Limb (tissue), 2 donors: Measurements from ENCODE around the gene CCSER1.
"Not testable (repeated sequence)": the region's sequence is repeated elsewhere in the genome, so short reads cannot be mapped to it uniquely, and the experiment has no call there.

ENCODE experiments used
- DNase-seq, 2 donors: peaks; one replicate each; pipeline ENCODE4 v3.0.0-alpha.2; 2016; ENCODE audit errors: extremely low spot score in 2 of 2

The CCSER1 gene

DNA sequence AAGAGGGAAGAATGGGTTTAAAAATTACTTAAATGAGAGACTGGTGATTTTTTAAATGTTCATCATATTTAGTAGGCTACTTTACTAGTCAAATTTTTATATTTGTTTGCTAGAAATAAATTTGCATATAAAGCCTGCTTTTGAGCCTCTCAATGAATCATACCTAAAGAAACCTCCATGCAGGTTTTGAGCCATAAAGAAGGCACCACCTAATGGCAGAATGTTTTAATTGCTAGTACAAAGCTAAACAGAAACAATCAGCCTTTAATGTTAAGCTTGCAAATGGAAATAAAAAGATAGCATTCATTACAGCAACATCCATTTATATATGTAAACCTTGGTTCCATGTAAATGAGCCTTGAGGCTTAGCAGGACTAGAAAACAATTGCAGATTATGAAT, 989.7 kb downstream of the CCSER1 start:
- DNase-seq: no peak

DNA sequence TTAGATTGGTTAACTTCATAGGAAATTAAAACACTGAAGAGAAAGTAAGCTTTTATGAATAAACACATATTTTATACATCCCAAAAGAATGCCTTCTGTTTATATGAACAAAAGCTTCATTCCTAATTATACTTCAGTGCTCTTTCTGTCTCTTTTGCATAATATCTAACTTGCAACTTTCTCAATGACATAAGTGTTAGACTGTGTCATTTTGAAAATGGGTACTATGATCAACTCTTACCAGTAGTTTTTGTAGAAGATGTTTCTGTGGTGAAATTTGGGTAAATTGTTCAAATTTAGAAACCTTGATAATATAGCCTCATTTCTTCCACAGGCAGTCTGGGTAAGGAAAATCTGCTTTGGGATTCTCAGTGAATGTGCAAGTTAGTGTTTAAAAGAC, 991.4 kb downstream of the CCSER1 start:
- DNase-seq: no peak

GRCh38 chr4:91123742-91124141, 996.5 kb downstream of the CCSER1 start:
- no peak for DNase-seq

- DNase-seq: no peak
Measured at GRCh38 chr4:91127192-91127591, 1000.0 kb downstream of the CCSER1 start.

GRCh38 chr4:91127831-91128230, 1000.6 kb downstream of the CCSER1 start:
- DNase-seq: no peak

DNA sequence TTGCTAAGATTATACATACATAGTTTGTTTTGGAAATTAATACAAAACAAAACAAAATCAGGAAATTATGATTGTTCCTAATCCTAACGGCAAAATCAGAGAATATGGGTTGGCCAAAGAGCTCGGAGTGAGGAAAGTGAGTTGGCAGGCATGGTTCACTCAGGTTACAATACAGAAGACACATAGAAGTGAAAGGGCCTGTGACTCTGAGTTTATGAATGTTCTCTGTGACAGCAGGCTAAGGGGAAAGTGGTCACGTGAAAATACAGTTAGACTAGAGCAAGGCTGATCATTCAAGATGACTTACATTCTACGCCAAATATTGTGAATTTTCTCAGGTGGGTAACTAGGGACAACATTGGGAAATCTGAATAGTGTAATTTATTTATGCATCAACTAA, 1001.3 kb downstream of the CCSER1 start:
- DNase-seq: no peak

DNA sequence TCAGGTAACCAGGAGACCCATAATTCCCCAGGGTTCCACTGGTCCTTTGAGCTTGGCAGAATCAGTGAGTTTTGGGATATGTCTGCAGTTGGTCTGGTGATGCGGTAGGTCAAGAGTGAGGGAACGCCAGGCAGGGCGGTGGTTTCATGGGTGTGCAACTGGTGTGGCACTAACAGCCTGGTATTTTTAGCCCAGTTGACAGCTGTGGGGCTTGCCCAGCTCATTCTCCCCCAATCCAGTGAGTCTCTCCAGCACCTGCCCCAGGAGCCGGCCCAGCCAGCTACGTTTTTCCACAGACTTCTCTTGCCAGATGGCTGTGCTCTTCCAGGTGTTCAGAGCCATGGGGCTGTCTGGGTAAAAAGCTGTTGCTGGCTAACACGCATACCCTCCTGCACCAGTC, 1019.9 kb downstream of the CCSER1 start:
- no peak for DNase-seq

GRCh38 chr4:91154041-91154440, 1026.8 kb downstream of the CCSER1 start:
- DNase-seq: not testable (repeated sequence)

DNA sequence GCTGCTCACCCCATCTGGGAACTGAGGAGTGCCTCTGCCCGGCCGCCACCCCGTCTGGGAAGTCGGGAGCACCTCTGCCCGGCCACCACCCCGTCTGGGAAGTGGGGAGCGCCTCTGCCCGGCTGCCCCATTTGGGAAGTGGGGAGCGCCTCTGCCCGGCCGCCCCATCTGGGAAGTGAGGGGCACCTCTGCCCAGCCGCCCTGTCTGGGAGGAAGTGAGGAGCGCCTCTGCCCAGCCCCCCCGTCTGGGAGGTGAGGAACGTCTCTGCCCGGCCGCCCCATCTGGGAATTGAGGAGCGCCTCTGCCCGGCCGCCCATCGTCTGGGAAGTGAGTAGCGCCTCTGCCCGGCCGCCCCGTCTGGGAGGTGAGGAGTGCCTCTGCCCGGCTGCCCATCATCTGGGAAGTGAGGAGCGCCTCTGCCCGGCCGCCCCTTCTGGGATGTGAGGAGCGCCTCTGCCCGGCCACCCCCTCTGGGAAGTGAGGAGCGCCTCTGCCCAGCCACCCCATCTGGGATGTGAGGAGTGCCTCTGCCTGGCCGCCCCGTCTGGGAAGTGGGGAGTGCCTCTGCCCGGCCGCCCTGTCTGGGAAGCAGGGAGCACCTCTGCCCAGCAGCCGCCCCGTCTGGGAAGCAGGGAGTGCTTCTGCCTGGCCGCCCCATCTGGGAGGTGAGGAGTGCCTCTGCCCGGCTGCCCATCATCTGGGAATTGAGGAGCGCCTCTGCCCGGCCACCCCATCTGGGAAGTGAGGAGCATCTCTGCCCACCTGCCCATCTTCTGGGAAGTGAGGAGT, 1040.9 kb downstream of the CCSER1 start:
- not testable (repeated sequence) for DNase-seq

- no peak for DNase-seq
Measured at GRCh38 chr4:91170768-91171167, 1043.6 kb downstream of the CCSER1 start.

DNA sequence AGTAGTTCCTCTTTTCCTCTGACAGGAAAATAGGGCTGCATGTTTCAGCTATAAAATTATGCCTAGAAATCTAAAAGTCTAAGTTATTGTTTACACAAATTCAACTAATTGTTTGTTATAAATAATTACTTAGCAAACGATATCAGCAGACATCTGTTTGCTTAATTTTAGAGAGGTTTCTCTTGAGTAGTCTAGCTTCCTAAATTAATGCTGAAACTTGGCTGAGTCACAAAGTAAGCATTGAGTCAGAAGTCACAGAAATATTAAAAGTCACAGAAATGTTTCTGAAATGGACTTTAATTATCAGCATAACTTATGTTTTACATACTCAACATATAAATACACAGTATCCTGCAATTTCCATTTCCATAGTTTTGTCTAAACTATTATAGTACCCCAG, 1044.0 kb downstream of the CCSER1 start:
- no peak for DNase-seq

GRCh38 chr4:91185061-91185460, 1057.9 kb downstream of the CCSER1 start:
- DNase-seq: not testable (repeated sequence)

DNA sequence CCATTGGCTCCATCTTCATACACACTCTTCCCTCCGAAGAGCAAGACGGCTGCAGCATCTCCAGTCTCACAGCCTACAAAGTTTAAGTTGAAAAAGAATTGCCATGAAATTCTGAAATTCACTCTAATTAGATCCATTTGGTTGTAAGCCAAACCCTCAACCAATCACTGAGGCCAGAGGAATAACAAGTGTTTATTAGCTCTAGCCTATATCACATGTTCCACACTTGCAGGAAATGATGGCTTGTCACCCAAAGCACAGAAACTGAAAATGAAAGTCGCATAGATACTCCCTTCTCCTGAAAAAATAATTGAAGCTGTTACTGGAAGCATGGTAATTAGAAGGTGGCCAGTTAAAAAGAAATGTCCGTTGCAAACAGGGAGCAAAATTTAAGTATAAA, 1071.8 kb downstream of the CCSER1 start:
- no peak for DNase-seq

DNA sequence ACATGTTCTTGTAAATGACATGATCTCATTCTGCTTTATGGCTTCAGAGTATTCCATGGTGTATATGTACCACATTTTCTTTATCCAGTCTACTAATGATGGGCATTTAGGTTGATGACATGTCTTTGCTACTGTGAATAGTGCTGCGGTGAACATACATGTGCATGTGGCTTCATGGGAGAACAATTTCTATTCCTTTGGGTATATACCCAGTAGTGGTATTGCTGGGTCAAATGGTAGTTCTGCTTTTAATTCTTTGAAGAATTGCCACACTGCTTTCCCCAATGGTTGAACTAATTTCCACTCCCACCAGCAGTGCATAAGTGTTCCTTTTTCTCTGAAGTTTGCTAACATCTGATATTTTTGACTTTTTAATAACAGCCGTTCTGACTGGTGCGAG, 1080.3 kb downstream of the CCSER1 start:
- no peak for DNase-seq

GRCh38 chr4:91212211-91212610, 1085.0 kb downstream of the CCSER1 start:
- no peak for DNase-seq

DNA sequence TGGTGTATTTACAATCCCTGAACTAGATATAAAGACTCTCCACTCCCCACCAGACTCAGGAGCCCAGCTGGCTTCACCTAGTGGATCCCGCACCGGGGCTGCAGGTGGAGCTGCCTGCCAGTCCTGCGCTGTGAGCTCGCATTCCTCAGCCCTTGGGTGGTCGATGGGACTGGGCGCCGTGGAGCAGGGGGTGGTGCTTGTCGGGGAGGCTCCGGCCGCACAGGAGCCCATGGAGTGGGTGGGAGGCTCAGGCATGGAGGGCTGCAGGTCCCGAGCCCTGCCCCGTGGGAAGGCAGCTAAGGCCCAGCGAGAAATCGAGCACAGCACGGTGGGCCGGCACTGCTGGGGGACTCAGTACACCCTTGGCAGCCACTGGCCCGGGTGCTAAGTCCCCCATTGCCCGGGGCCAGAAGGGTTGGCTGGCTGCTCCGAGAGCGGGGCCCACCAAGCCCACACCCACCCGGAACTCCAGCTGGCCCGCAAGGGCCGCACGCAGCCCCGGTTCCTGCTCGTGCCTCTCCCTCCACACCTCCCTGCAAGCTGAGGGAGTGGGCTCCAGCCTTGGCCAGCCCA, 1090.7 kb downstream of the CCSER1 start:
- not testable (repeated sequence) for DNase-seq

DNA sequence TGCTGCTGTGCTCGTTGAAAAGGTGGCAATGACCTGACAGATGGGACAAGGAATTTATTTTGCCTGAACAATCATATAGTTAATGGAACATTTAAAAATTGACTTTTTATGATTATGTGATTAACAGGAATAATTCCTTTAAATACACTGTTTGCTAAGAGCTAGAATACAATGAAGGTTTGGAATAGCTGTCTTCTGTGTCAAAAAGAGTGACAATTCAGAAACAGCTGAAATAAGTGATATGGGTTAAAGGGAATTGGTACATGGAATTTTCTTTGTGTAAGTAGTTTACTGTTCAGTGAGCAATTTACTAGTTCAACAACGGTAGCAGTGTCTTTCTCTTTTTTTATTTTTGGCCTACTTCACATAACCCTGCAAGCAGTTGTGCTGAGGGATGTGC, 1093.1 kb downstream of the CCSER1 start:
- no peak for DNase-seq

DNA sequence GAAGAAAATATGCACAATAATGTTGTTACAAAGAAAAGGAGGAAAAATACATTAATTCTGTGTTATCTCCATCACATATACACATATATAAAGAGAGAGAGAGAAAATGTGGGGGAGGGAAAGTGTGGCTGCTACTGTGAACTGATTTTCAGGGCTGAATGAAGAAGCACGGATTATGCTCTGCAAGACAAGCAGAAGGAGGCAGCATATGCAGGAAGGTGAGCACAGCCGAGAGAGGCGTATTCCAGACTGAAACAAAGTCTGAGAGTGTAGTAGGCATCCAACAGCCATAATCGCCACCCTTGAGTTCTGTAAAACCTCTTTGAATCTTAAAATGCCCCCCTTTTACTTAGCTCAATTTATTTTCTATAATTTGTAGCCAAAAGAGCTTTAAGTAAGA, 1094.8 kb downstream of the CCSER1 start:
- no peak for DNase-seq

DNA sequence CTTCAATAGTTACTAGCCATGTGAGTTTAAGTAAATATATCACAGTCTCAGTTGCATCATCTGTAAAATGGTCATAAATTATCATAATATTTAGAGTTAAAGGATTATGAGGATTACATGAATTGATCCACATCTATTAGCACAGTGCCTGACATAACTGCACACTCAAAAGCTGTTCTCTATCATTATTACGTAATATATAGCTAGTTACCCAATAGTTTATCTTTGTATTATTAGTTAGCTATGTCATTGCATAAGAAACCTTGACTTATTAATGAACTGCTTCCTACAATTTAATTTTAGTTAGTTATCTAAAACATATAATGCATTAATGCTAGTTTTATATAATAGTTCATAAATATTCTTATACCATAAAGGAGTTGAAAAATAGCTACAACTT, 1099.7 kb downstream of the CCSER1 start:
- no peak for DNase-seq

GRCh38 chr4:91228659-91229058, 1101.5 kb downstream of the CCSER1 start:
- no peak for DNase-seq

GRCh38 chr4:91233164-91233563, 1106.0 kb downstream of the CCSER1 start:
- DNase-seq: no peak

DNA sequence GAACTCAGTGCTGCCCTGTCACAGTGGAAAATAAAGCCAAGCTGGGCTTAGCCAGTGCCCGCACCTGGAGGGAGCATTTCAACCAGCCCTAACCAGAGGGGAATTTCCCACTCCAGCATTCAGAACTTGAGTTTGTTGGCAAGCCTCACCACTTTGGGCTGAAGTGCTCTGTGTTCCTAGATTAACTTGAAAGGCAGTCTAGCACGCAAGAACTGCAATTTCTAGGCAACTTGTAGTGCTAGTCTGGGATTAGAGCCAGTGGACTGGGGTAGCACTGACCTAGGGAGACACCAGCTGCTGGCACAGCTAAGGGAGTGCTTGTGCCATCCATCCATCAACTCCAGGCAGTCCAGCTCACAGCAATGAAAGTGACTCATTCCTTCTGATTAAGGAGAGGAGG, 1115.9 kb downstream of the CCSER1 start:
- DNase-seq: no peak

DNA sequence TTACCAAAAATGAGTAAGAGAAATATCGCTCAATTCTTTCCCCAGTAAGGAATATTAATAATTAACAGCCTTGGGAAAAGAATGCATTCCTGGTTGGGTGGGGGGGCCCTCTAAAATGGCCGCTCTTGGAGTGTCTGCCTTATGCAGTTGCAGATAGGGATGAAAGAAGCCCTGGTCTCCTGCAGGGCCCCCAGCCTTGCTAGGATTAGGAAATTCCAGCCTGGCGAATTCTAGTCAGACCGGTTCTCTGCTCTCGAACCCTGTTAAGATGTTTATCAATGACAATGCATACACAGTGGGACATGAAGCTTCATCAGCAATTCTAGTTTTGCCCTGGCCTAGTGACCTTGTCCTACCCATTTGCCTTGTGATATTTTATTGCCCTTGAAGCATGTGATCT, 1128.8 kb downstream of the CCSER1 start:
- DNase-seq: no peak
